Kidney epithelial cell (primary cell): ENCODE measurements around the gene CHST11. TPM values are rescaled to one million over a fixed set of nuclear protein-coding genes. Genes with fewer than 3 reads are reported as not detected.
A peak's percentile ranks its signal among the peaks of the same experiment; 100 is the strongest.

Experiments used
- DNase-seq: peaks from one replicate; pipeline ENCODE4 v3.0.0-alpha.2; 2010; ENCODE audit warnings: low read depth
- H3K27me3 ChIP-seq: 2 replicates; pipeline ENCODE4 v1.6.0; 2011; ENCODE audit warnings: low read length; ENCODE audit not compliant: control insufficient read depth, insufficient read depth
- H3K36me3 ChIP-seq: 2 replicates; pipeline ENCODE4 v1.5.1; 2011; ENCODE audit warnings: low read length; ENCODE audit not compliant: control insufficient read depth, insufficient read depth
- H3K4me3 ChIP-seq: 2 replicates; pipeline ENCODE4 v1.5.1; 2011; ENCODE audit warnings: low read depth, mild to moderate bottlenecking, control low read depth, low read length
- total RNA-seq: library from RNA; depleted of rRNA; stranded (reverse); fragments of >200 nt; gene quantifications from 2 replicates; pipeline ENCODE4 v1.2.3, GENCODE V29; 2015
- TF ChIP-seq, protein P1 (sequence below): IDR thresholded peaks from 2 replicates; pipeline ENCODE4 v1.5.1; 2011; ENCODE audit warnings: mild to moderate bottlenecking, moderate library complexity, low read length, control low read depth, inconsistent platforms; ENCODE audit not compliant: insufficient read depth, poor library complexity, severe bottlenecking

The CHST11 gene
- total RNA-seq, 1 donor from 2014 or later = 32.6 TPM

DNA sequence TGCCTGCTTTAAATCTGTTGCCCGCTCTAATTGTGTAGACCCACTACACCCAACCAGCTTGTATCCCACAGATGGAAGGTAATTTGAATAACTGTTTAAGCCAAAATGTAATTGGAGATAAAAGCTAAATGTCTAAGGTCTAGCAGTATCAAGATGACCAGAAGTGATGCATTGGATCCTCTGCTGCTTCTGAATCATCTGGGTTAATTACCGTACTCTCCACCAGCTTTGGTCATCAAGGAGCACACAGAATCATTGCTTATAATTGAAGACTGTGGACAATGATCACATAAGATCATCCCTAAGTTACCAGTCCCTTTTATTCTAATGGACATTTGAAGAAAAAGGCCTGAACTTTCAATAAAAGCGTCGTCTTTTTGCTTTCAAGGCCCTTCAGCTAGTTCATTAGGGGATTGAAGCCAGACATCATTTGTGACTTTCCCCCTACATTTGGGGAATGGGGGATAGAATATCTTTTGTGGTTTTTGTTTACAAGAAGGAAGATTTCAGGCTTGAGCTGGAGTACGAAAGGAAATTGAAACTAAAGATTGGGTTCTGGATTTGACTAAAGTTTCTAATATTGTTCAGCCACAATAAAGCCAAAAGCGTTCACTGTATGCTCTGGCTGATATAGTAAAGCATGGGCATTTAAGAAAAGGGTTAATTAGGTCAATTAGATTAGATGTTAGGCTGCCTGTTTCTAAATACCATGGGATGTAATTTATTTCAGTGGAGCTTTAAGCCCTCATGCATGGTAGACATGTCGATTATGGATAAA is 123.2 kb downstream of the CHST11 start:
- DNase-seq = no peak
- Histone ChIP-seq H3K27me3 (no peaks in the 10 kb centered on the region), H3K36me3 (no peaks in the 10 kb centered on the region), H3K4me3 (no peak overlapping the region)
- TF ChIP-seq, protein P1, sequence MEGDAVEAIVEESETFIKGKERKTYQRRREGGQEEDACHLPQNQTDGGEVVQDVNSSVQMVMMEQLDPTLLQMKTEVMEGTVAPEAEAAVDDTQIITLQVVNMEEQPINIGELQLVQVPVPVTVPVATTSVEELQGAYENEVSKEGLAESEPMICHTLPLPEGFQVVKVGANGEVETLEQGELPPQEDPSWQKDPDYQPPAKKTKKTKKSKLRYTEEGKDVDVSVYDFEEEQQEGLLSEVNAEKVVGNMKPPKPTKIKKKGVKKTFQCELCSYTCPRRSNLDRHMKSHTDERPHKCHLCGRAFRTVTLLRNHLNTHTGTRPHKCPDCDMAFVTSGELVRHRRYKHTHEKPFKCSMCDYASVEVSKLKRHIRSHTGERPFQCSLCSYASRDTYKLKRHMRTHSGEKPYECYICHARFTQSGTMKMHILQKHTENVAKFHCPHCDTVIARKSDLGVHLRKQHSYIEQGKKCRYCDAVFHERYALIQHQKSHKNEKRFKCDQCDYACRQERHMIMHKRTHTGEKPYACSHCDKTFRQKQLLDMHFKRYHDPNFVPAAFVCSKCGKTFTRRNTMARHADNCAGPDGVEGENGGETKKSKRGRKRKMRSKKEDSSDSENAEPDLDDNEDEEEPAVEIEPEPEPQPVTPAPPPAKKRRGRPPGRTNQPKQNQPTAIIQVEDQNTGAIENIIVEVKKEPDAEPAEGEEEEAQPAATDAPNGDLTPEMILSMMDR = no peak

DNA sequence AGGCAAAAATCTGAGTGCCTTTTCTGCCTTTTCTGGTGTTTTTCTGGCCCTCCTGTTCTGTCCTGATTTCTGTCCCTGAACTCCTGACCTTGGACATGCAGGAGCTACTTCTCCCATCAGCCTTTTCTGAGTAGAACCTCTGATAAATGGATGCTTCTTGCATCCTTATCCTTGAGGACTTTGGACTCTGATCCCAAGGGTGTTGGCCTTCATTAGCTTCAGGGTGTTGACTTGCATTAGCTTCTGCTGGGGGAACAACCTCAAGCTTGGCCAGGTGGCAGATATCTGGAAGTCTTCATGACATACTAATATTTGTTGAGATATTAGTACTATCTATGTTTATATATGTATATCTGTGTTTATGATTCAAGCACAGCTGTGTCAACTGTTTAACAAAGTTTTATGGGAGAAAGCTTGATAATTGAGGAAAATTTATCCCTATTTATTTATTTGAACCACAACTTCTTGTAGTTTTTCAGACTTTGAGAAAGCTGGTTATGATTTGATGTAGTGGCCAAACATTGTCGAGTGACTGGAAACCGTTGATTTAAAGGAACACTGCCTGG is 124.3 kb downstream of the CHST11 start:
- Histone ChIP-seq H3K36me3 (no peaks in the 10 kb centered on the region), H3K4me3 (no peak overlapping the region), H3K27me3 (no peaks in the 10 kb centered on the region)
- TF ChIP-seq, protein P1 = no peak
- DNase-seq = no peak

DNA sequence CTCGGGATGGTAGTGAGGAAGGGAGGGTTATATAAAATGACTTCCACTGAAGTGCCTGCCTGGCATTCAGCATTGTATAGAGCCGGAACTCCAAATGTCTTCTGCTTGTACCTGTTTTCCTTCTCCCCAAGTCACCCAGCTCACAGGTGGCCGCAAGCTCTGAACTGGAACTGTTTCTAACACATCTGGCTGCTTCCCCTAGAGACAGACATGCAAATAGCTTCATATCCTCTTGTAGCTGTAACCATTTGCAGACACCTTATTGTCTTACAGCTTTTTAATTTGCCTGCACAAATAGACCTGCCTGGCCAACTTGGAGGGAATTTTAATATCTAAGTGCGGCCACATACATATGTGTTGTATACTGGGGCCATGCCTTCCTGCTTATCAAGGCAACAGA is 126.0 kb downstream of the CHST11 start:
- DNase-seq = no peak
- no peaks in the 10 kb centered on the region for H3K36me3 ChIP-seq
- H3K27me3 ChIP-seq = no peaks in the 10 kb centered on the region
- no peak overlapping the region for H3K4me3 ChIP-seq
- TF ChIP-seq, protein P1 = peak; percentile 19

DNA sequence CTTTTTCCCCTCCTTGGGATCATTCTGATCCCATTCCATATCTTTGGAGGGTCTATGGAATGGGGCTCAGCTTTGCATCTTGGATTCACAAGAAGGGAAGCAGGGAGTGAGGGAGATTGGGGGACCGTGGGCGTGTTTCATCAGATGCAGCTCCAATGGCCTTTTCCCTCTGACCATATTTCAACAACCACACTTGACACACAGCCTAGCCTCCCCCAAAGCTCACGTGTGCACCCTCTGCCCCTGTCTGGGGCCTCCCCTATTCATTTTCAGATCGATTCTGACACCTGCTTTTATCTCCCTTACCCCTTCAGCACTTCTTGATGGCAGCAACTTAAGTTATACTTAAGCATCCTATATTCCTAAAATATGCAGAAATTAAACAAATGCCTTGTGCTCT is 126.6 kb downstream of the CHST11 start:
- Histone ChIP-seq H3K36me3 (no peaks in the 10 kb centered on the region), H3K4me3 (no peak overlapping the region), H3K27me3 (no peaks in the 10 kb centered on the region)
- TF ChIP-seq, protein P1 = no peak
- DNase-seq = no peak

DNA sequence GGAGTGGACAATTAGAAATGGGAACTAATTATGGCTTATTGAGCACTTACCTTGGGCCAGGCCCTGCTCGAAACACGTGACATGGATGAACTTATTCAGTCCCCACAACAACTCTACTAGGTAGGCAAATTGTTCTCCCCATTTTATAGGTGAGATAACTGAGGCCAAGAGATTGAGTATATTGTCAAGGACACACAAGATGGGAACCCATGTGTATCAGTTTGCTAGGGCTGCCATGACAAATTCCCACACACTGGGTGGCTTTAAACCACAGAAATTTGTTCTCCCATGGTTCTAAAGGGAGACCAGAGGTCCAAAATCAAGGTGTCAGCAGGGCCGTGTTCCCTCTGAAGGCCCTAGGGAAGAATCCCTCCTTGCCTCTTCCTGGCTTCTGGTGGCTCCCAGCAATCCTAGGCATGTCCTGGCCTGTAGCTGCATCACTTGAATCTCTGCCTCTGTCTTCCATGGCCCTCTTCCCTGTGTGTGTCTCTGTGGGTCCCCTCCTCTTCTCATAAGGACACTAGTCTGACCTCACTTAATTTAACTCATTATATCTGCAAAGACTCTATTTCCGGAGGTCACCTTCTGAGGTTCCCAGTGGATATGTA is 128.8 kb downstream of the CHST11 start:
- Histone ChIP-seq H3K4me3 (no peak overlapping the region), H3K27me3 (no peaks in the 10 kb centered on the region), H3K36me3 (no peaks in the 10 kb centered on the region)
- no peak for DNase-seq
- TF ChIP-seq, protein P1 = no peak
